LNCaP clone FGC (cell line): Measurements from ENCODE around the gene ITPRIPL1.

ENCODE experiments used
- DNase-seq: peaks from one replicate; pipeline ENCODE4 v3.0.0-alpha.2; 2011; ENCODE audit warnings: low read depth
- H3K4me3 ChIP-seq: 2 replicates; pipeline ENCODE4 v1.5.1; 2011; ENCODE audit warnings: mild to moderate bottlenecking, low read depth, low read length, control low read depth
- TF ChIP-seq, protein P1 (sequence below): IDR thresholded peaks from 2 replicates; pipeline ENCODE4 v1.5.1; 2012; ENCODE audit warnings: mild to moderate bottlenecking; ENCODE audit not compliant: control insufficient read depth, insufficient read depth; ENCODE audit errors: extremely low read depth

ITPRIPL1 gene

DNA sequence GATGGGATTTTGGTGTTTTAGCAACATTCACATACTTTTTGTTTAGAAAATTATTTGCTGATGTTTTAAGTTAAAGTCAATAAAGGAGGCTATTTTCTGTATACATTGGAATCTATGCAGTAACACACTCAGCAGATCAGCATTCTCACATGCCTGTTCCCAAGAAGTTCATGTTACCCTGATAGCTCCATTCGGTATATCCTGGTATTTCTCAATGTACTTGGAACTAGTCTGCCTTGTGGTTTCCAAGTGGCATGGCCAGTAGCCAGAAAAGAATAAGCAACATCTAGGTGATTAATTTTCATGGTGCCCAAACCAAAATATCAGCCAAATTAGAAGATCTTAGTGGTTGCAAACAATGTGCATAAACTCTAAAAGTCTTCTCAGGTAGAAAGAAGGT is 5.3 kb downstream of the ITPRIPL1 start:
- TF ChIP-seq, protein P1, sequence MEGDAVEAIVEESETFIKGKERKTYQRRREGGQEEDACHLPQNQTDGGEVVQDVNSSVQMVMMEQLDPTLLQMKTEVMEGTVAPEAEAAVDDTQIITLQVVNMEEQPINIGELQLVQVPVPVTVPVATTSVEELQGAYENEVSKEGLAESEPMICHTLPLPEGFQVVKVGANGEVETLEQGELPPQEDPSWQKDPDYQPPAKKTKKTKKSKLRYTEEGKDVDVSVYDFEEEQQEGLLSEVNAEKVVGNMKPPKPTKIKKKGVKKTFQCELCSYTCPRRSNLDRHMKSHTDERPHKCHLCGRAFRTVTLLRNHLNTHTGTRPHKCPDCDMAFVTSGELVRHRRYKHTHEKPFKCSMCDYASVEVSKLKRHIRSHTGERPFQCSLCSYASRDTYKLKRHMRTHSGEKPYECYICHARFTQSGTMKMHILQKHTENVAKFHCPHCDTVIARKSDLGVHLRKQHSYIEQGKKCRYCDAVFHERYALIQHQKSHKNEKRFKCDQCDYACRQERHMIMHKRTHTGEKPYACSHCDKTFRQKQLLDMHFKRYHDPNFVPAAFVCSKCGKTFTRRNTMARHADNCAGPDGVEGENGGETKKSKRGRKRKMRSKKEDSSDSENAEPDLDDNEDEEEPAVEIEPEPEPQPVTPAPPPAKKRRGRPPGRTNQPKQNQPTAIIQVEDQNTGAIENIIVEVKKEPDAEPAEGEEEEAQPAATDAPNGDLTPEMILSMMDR: no peak
- H3K4me3 ChIP-seq: no peak overlapping the region
- peak; percentile 56 for DNase-seq

DNA sequence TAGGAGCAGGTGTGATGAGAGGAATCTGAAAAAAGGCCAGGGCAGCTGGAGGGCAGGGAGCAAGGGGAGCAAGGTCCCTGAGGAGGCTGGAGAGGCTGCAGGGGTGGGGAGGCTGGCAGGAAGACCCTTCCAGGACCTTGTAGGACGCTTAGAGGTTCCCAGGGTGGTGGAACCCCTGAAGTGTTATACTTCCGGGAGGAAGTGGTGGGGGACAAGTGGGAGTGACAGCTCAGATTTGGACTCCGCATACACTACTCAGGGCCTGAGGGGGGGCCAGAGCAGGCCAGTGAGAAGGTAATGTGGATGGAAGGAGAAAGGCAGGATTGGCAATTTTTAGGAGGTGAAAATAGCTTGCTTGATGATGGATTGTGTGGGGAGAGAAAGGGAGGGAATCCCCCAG is 8.6 kb downstream of the ITPRIPL1 start:
- no peak overlapping the region for H3K4me3 ChIP-seq
- DNase-seq: no peak
- TF ChIP-seq, protein P1: no peak

DNA sequence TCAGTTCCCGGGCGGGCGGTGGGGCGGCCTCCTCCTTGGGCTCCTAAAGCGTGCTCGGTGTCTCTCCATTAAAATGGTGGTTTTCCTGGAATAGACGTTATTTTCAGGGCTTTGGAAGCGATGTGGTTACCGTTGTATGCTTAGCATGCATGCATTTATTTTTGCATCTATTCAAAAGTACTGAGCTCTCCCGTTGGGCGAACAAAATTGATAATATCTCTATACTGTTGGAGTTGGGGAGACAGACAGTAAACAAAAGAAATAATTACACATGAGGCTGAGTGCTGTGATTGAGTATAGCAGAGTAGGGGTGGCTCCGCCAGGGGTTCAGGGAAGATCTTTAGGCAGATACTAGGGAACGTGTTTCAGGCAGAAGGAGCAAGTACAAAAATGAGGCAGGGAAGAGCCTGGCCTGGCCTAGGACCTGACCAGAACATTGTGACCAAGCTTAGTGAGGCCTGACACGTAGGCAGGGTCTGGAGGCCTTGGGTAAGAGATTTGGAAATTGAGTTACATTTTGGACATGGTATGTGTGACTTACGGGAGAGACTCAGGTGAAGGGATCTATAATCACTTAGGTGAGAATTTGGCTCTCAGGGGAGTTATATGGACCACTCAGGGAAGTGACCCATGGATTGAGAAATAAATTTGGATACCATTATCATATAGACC is 11.1 kb downstream of the ITPRIPL1 start:
- DNase-seq: no peak
- peak overlapping the region; percentile 76 for H3K4me3 ChIP-seq
- TF ChIP-seq, protein P1: no peak

DNA sequence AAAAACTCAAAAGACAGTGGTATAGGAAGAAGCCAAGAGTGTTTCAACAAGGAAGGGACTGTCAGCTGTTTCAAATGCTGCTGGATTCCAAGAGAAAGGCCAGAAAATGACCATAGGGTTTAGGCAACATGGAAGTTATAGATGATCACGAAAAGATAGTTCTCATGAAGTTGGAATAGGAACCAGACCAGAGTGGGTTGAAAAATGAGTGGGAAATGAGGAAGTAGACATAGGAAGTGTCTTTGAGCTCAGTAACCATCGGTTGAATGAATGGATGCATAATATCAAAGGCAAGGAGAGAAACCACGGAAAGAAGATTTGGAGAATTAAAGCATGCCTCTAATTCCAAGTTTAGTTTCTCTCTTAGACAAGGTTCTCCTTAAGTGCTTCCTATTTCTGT is 11.8 kb downstream of the ITPRIPL1 start:
- TF ChIP-seq, protein P1: no peak
- H3K4me3 ChIP-seq: peak overlapping the region; percentile 76
- DNase-seq: no peak

DNA sequence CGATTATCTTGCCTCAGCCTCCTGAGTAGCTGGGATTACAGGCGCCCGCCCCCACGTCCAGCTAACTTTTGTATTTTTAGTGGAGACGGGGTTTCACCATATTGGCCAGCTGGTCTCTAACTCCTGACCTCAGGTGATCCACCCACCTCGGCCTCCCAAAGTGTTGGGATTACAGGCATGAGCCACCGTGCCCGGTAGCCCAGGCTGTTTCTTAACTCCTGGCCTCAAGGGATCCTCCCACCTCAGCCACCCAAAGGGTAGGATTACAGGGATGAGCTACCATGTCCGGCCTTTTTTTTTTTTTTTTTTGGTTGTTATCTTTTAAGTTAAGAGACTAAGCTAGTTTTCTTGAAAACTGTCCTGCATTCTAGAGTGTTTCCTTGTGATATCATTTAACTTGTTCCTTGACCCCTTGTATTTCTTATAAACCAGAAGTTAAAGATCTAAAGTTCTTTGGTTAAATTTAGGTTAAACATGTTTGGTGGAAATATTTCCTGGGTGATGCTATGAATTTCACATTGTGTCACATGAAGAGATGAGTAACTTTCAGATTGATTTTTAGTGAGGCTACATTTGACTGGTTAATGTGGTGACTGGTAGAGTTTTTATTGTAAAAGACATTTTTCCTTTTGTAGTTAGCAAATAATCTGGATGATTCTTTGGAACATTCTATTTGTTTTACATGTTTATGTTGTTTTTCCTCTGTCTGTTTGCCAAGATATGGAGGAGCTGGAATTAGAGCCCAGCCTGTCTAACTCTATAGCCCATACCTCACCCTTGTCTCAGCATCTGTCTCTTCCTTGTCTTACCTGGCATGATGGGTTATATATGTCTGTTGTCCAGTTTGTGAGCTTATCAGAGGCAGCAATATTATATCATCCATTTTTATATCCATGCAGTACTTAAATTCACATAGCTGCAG is 15.6 kb downstream of the ITPRIPL1 start:
- TF ChIP-seq, protein P1: no peak
- H3K4me3 ChIP-seq: no peak overlapping the region
- peak; percentile 54 for DNase-seq

DNA sequence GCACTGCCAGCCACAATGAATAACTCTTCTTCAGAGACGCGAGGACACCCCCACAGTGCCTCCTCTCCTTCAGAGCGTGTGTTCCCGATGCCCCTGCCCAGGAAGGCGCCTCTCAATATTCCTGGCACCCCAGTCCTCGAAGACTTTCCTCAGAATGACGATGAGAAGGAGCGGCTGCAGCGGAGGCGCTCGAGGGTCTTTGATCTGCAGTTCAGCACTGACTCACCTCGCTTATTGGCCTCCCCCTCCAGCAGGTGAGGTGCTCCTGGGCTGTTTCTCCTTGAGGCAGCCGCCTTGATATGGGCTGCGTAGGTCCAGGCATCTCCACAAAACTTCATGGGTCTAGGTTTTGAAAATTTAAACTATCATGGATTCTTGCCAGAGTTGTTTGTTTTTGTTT is 16.5 kb downstream of the ITPRIPL1 start:
- H3K4me3 ChIP-seq: no peak overlapping the region
- no peak for DNase-seq
- TF ChIP-seq, protein P1: no peak

DNA sequence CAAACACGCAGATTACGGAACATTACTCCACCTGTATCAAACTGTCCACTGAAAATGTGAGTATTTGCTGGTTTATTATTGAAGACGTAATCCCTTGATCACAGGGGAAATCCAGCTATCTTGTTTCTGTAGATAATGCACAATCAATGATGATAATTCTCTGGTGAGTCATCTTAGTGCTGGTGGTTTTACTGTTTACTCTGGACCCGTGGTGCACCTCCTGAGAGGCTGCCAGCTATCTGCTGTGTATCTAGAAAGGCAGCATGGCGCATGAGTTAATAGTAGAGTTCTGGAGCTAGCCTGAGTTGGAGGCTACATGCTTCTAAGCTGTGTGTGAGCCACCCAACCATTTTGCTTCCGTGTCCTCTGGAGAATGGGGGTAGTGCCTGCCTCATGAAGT is 17.0 kb downstream of the ITPRIPL1 start:
- H3K4me3 ChIP-seq: no peak overlapping the region
- TF ChIP-seq, protein P1: no peak
- peak; percentile 52 for DNase-seq
